Islet precursor cell (in vitro differentiated cells): ENCODE results near the gene MB.

Experiments
- DNase-seq: peaks from one replicate; pipeline ENCODE4 v3.0.0-alpha.2; 2018

The MB gene

GRCh38 chr22:35614404-35614803 lies 2.7 kb downstream of the MB start:
- DNase-seq = no peak

DNA sequence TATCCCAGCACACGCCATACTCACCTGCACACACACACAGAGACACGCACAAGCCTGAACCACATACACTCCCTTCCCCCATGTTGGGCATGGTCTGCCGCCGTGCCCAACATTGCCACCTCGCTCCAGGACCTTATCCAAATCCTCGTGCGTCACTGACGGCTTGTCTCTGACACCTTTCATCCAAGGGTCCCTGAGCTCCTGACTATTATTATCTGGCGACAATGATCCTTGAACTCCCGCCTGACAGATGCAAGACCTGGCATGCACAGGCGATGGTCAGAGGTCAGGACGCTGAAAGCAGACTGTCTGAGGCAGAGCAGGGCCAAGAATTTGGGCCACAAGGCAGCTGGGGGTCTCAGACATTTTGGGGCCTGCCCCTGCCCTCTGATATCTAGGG lies 4.2 kb downstream of the MB start:
- no peak for DNase-seq

GRCh38 chr22:35611891-35612576 lies 5.1 kb downstream of the MB start:
- no peak for DNase-seq

DNA sequence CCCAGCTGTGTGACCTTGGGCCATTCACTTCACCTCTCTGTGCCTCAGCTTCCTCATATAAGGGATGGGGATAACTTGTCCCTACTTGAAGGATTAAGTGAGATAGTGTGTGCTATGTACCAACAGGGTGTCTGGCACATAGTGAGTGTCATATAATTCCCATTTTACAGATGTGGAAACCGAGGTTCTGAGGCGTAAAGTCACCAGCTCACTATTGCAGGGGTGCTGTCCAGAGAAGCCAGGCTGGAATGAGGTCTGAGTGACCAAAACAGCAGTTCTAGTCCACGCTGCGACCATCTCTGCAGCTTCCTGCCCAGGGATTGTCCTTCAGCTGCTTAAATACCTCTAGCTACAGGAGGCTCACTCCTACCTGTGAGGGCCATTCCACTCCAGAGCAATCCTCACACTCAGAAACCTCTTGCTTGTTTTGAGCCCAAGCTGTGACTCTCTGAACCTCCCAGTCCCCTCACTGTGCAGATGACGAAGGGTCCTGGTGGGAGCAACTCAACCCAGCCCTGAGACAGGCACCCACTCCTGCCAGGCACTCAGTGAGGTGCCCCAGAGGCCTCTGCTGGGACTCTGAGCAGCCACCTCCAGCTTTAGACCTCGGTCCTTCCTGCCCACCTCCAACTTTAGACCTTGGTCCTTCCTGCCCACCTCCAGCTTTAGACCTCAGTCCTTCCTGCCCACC lies 5.8 kb downstream of the MB start:
- DNase-seq = no peak

DNA sequence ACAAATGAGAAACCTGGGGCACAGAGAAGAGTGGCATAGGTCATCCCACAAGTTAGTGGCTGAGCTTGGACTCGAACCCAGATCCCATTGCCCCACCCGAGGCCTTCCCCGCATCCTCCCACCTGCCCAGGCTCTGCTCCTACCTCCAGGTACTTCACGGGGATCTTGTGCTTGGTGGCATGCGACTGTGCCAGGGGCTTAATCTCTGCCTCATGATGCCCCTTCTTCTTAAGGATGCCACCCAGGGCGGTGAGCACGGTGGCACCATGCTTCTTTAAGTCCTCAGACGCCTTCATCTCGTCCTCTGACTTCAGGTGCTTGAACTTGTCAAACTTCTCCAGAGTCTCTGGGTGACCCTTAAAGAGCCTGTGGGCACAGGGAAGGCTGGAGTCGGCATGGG lies 6.4 kb downstream of the MB start:
- no peak for DNase-seq

- no peak for DNase-seq
Observed at GRCh38 chr22:35609761-35610160, 7.4 kb downstream of the MB start.

- no peak for DNase-seq
Observed at GRCh38 chr22:35609261-35609660, 7.9 kb downstream of the MB start.

DNA sequence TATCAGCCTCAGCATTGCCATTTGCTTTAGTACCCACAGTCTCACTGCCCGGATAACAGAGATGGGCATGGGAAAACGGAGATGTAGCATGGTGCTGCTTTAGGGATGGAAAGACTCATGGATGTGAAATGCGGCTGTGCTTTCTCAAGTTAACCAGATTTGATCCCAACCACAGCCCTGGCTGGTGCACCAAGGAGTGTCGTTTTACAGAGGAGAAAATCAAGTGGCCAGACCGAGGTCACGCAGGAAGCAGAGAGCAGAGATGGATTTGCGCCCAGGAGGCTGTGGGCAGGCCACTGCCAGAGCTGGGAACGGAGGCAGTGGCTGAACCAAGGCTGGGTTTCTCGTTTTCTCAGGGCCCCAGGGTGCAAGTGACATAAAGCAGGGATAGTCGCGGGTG lies 9.0 kb downstream of the MB start:
- DNase-seq = no peak

- DNase-seq = no peak
Observed at GRCh38 chr22:35606916-35607315, 10.2 kb downstream of the MB start.

- no peak for DNase-seq
Observed at GRCh38 chr22:35605851-35606481, 11.2 kb downstream of the MB start.

DNA sequence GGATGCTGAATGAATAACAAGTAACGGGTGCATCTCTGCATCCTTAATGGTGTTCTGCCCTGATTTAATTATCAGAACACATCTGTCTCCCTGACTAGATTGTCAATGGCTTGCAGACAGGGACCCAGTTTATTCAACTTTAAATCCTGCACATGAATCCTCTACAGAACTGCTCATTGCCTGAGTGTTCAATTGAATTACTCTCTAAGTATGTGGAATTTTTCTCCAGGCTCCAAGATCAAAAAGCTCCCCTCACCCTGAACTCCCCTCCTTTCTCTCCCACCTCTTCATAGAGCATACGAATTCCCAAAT lies 11.8 kb downstream of the MB start:
- no peak for DNase-seq

DNA sequence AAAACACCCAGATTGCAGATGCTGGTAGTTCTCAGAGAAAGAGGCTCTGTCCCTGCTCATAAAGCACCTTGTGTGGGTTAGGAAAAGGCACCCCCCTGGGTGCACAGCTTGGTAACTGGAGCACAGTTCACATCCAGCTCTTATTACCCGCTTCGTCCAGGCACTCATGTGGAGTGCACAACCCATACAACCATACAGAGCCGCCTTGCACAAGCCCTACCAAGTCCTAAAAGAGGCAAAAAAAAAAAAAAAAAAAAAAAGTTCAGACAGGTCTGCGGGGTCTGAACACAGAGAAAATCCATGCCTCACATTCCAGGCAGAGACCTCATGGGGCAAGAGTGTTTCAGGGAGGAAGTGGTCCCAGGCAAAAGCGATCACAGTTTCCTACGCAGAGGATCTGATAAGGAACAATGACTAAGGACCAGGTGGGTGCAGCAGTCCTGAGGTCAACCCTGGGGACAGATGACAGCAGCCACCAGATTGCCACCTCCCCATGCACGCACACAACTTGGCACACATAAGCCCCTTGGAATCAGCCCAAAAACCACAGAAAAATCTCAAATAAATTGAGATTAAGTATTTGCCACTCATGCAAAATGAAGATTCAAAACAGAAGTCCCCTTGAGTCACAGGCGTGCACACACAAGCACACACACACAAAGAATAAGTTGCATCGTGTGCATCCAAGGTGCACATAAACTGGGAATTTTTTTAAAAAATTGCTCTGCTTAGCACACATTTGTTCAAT lies 12.3 kb downstream of the MB start:
- peak; percentile 88 for DNase-seq

DNA sequence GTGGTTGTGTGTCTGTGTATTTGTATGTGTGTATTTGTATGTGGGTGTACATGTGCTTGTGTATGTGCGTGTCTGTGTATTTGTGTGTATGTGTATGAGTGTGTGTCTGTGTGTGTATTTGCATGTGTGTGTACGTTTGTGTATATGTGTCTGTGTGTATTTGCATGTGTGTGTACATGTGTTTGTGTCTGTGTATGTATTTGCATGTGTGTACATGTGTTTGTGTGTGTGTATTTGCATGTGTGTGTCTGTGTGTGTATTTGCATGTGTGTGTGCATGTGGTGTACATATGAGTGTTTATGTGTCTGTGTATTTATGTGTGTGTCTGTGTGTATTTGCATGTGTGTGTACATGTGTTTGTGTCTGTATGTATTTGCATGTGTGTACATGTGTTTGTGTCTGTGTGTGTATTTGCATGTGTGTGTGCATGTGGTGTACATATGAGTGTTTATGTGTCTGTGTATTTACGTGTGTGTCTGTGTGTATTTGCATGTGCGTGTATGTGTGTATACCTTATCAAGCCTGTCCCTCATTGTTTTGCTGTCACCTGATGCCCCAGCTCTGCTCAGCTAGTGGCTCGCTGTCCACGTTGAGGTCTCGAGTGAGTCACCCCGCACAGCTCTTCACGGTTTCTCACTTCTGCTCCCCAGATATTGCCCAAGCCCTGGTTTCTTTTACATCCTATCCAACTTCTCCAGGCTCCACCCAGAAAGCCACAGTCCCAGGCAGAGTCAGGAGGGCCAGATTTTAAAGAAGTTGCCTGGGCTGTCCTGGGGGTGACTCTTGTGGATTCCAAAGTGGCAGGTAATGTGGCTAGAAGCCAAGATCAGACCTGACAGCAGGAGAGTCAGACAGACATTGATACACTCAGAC lies 15.2 kb downstream of the MB start:
- no peak for DNase-seq

DNA sequence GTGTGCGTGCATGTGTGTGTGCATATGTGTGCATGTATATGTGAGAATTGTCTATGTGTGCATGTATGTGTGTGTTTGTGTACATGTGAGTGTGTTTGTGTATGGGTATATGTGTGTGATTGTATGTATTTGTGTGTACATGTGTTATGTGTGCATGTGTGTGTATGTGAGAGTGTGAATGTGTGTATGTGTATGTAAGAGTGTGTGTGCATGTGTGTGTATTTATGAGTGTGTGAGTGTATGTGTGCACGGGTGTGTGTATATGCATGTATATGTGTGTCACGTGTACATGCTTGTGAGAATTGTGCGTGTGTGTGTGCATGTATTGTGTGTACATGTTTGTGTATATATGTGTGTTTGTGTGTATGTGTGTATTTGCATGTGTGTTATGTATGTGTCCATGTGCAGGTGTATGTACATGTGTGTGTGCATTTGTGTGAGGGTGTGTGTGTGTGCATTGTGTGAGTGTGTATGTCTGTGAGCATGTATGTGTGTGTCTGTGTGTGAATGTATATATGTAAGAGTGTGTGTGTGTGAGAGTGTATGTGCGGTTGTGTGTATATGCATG lies 16.0 kb downstream of the MB start:
- no peak for DNase-seq

DNA sequence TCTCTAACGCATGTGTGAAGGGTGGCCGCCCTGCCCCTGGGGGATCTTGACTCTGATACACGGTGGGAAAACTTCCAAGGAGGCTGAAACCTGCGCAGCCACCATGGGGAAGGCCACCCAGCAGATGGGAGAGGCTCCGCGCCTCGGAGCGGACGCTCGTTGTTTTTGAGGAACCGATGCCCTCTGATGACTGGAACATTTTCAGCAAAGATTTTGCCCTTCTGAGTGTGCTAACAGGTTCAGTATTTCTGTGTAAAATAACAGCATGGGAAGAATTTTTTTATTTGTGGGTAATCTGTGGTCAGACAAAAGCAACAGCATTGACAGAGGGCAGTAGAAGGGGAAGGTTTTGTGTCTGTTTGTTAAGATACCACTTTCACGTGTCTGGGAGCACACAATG lies 16.7 kb downstream of the MB start:
- no peak for DNase-seq

DNA sequence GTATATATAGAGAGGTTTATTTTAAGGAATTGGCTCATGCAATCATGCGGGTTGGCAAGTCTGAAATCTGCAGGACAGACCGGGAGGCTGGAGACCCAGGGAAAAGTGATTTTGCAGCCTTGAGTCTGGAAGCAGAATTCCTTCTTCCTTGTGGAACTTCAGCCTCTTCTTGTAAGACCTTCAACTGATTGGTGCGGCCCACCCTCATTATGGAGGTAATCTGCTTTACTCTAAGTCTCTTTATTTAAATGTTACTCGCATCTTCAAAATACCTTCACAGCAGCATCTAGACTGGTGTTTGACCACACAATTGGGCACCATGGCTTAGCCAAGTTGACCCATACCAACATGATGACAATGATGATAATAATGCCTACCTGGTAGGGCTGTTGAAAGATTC lies 17.8 kb downstream of the MB start:
- DNase-seq = no peak

- DNase-seq = no peak
Observed at GRCh38 chr22:35598396-35598710, 18.8 kb downstream of the MB start.

- no peak for DNase-seq
Observed at GRCh38 chr22:35597692-35598395, 19.3 kb downstream of the MB start.

- peak; percentile 85 for DNase-seq
Observed at GRCh38 chr22:35596821-35597220, 20.3 kb downstream of the MB start.

- DNase-seq = no peak
Observed at GRCh38 chr22:35594686-35595085, 22.4 kb downstream of the MB start.

DNA sequence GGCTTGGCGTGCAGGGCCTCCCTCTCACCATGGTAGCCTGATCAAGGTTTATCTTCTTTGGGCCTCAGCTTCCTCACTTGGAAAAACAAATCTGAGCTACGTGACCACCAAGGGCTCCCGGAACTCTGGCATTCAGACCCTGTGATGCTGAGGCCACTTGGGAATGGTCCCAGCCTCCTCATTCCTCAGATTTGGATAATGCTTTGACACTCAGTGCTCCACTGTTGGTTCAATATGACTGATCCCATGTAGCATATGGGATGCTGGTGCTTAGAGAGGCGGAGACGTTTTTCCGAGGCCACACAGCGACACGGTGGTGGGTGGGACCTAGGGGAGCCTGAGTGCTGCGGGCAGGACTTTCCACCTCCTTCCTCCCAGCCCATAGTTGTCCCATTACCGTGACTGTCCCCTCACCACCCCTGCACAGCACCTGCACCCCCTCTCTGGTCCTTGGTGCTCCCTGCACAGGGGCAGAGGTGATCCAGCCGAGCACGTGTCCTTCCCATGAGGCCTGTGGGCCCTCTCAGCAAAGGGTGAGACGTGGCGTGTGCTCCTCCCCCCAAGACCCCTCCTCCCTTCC lies 23.1 kb downstream of the MB start:
- DNase-seq = no peak
